Measurements from ENCODE around the gene POMT1.

Gene POMT1

GRCh38 chr9:131475111-131475955, 27.4 kb upstream of the POMT1 start:
- in situ Hi-C loops (cut with MboI; ENCODE audit: low sequenced_read_pairs): no loop called here

- in situ Hi-C loops (cut with MboI; ENCODE audit: low sequenced_read_pairs): no loop called here
These were observed 26.6 kb upstream of the POMT1 start for GRCh38 chr9:131475956-131476776.

GRCh38 chr9:131476777-131477345, 25.9 kb upstream of the POMT1 start:
- in situ Hi-C loops (cut with MboI; ENCODE audit: low sequenced_read_pairs): no loop called here

- in situ Hi-C loops (cut with MboI; ENCODE audit: low sequenced_read_pairs): no loop called here
These were observed 25.4 kb upstream of the POMT1 start for GRCh38 chr9:131477367-131477766.

GRCh38 chr9:131477816-131478419, 24.8 kb upstream of the POMT1 start:
- in situ Hi-C loops (cut with MboI; ENCODE audit: low sequenced_read_pairs): no loop called here

GRCh38 chr9:131478421-131478868, 24.3 kb upstream of the POMT1 start:
- in situ Hi-C loops (cut with MboI; ENCODE audit: low sequenced_read_pairs): no loop called here

- in situ Hi-C loops (cut with MboI; ENCODE audit: low sequenced_read_pairs): no loop called here
These were observed 23.8 kb upstream of the POMT1 start for GRCh38 chr9:131478911-131479310.

GRCh38 chr9:131480258-131480657, 22.5 kb upstream of the POMT1 start:
- in situ Hi-C loops (cut with MboI; ENCODE audit: low sequenced_read_pairs): no loop called here

- in situ Hi-C loops (cut with MboI; ENCODE audit: low sequenced_read_pairs): no loop called here
These were observed 21.0 kb upstream of the POMT1 start for GRCh38 chr9:131481441-131482342.

GRCh38 chr9:131482343-131483006, 20.2 kb upstream of the POMT1 start:
- in situ Hi-C loops (cut with MboI; ENCODE audit: low sequenced_read_pairs): no loop called here

GRCh38 chr9:131483319-131484050, 19.2 kb upstream of the POMT1 start:
- in situ Hi-C loops (cut with MboI; ENCODE audit: low sequenced_read_pairs): no loop called here

GRCh38 chr9:131484051-131484445, 18.7 kb upstream of the POMT1 start:
- in situ Hi-C loops (cut with MboI; ENCODE audit: low sequenced_read_pairs): no loop called here

GRCh38 chr9:131484560-131485185, 18.0 kb upstream of the POMT1 start:
- in situ Hi-C loops (cut with MboI; ENCODE audit: low sequenced_read_pairs): no loop called here

- in situ Hi-C loops (cut with MboI; ENCODE audit: low sequenced_read_pairs): no loop called here
These were observed 17.5 kb upstream of the POMT1 start for GRCh38 chr9:131485206-131485605.

GRCh38 chr9:131485728-131486422, 16.8 kb upstream of the POMT1 start:
- in situ Hi-C loops (cut with MboI; ENCODE audit: low sequenced_read_pairs): no loop called here

- in situ Hi-C loops (cut with MboI; ENCODE audit: low sequenced_read_pairs): no loop called here
These were observed 15.7 kb upstream of the POMT1 start for GRCh38 chr9:131487001-131487400.

GRCh38 chr9:131487621-131488031, 15.1 kb upstream of the POMT1 start:
- in situ Hi-C loops (cut with MboI; ENCODE audit: low sequenced_read_pairs): no loop called here

GRCh38 chr9:131490514-131490913, 12.2 kb upstream of the POMT1 start:
- in situ Hi-C loops (cut with MboI; ENCODE audit: low sequenced_read_pairs): no loop called here

Data from HL-60/S4 treated with phorbol 12-myristate 13-acetate at 8.2 ng/mL for 4 days and 3 days (cell line).